Right atrium auricular region (tissue), 2 donors: ENCODE results near the gene STARD3. TPM values are rescaled to one million over a fixed set of nuclear protein-coding genes. Genes with fewer than 3 reads are reported as not detected.
"Not testable (repeated sequence)": the region's sequence is repeated elsewhere in the genome, so short reads cannot be mapped to it uniquely, and the experiment has no call there.

Experiments
- DNase-seq: peaks from one replicate; pipeline ENCODE4 v3.0.0-alpha.2; 2019; ENCODE audit warnings: low spot score
- H3K27ac ChIP-seq, 2 donors: fragments of 200-600 bp; sonication (generic); 1 replicate in 1 of 2; 2 replicates in 1 of 2; pipeline ENCODE4 v1.5.1; 2016 to 2019
- H3K27me3 ChIP-seq, 2 donors: fragments of 200-600 bp; sonication (generic); one replicate each; pipeline versions ENCODE4 v1.5.1 to v1.6.0; 2017 to 2019
- H3K36me3 ChIP-seq: fragments of 200-600 bp; sonication (generic); one replicate; pipeline ENCODE4 v1.5.1; 2016
- H3K4me1 ChIP-seq, 2 donors: fragments of 200-600 bp; sonication (generic); one replicate each; pipeline versions ENCODE4 v1.5.1 to v1.6.0; 2017 to 2019
- H3K4me3 ChIP-seq, 2 donors: fragments of 200-600 bp; sonication (generic); 1 replicate in 1 of 2; 2 replicates in 1 of 2; pipeline ENCODE4 v1.5.1; 2017 to 2019; ENCODE audit warnings: mild to moderate bottlenecking in 1 of 2, moderate library complexity in 1 of 2
- H3K9me3 ChIP-seq, 2 donors: fragments of 200-600 bp; sonication (generic); one replicate each; pipeline ENCODE4 v1.5.1; 2019
- CTCF ChIP-seq, 2 donors: fragments of 200-600 bp; sonication (generic); IDR thresholded peaks; one replicate each; pipeline ENCODE4 v1.5.1; 2019; ENCODE audit warnings: antibody characterized with exemption in 2 of 2
- total RNA-seq, 2 donors: library from RNA; depleted of rRNA; stranded (reverse); fragments of >200 nt; gene quantifications; one replicate each; pipeline ENCODE4 v1.1.0, GENCODE V29; 2016

STARD3 gene
- total RNA-seq, 2 donors from 2014 or later, result 18.5 to 22.2 TPM

- no peak for DNase-seq
Observed at GRCh38 chr17:39709319-39709997, 72.5 kb downstream of the STARD3 start.

GRCh38 chr17:39709998-39710964, 73.3 kb downstream of the STARD3 start:
- Histone ChIP-seq H3K4me1 (peaks cover 0 to 19% of the 10 kb centered on the region in 2 donors), H3K36me3 (peaks cover 64% of the 10 kb centered on the region), H3K4me3 (no peak overlapping the region), H3K27ac (no peak overlapping the region), H3K9me3 (no peaks in the 10 kb centered on the region), H3K27me3 (no peaks in the 10 kb centered on the region)
- no peak for TF ChIP-seq CTCF (IDR thresholded peaks at IDR 0.05)
- no peak for DNase-seq

More at GRCh38 chr17:39709319-39709997, 72.5 kb downstream of the STARD3 start:
- H3K9me3 ChIP-seq, result no peaks in the 10 kb centered on the region
- no peaks in the 10 kb centered on the region for H3K27me3 ChIP-seq
- H3K36me3 ChIP-seq, result peaks cover 60% of the 10 kb centered on the region
- H3K27ac ChIP-seq, result no peak overlapping the region
- peaks cover 0 to 27% of the 10 kb centered on the region in 2 donors for H3K4me1 ChIP-seq
- no peak overlapping the region for H3K4me3 ChIP-seq
- TF ChIP-seq CTCF (IDR thresholded peaks at IDR 0.05), result no peak

GRCh38 chr17:39711071-39711470, 74.1 kb downstream of the STARD3 start:
- not testable (repeated sequence) for H3K27me3 ChIP-seq, H3K9me3 ChIP-seq, H3K4me3 ChIP-seq, H3K27ac ChIP-seq, DNase-seq
- Histone ChIP-seq H3K36me3 (peaks cover 72% of the 10 kb centered on the region), H3K4me1 (peaks cover 0 to 18% of the 10 kb centered on the region in 2 donors)

GRCh38 chr17:39711851-39712250, 74.9 kb downstream of the STARD3 start:
- H3K9me3 ChIP-seq, result no peaks in the 10 kb centered on the region
- no peak overlapping the region for H3K4me3 ChIP-seq
- no peaks in the 10 kb centered on the region for H3K27me3 ChIP-seq
- no peak for DNase-seq
- peaks cover 0 to 19% of the 10 kb centered on the region in 2 donors for H3K4me1 ChIP-seq
- TF ChIP-seq CTCF (IDR thresholded peaks at IDR 0.05), result no peak
- H3K36me3 ChIP-seq, result peaks cover 74% of the 10 kb centered on the region
- H3K27ac ChIP-seq, result no peak overlapping the region

Other genes with a start within 250 kb of the STARD3 start
- 1 to 10 TPM; 7.6 to 7.7 TPM for gene FBXL20, start 235.5 kb upstream of the STARD3 start, total RNA-seq
- gene MED1, start 185.9 kb upstream of the STARD3 start, total RNA-seq, result 10 to 100 TPM; 15.9 to 19.0 TPM
- gene CDK12, start 175.7 kb upstream of the STARD3 start, total RNA-seq, result 10 to 100 TPM; 15.9 to 18.9 TPM
- not detected for gene NEUROD2, start 29.2 kb upstream of the STARD3 start, total RNA-seq
- gene PPP1R1B, start 10.2 kb upstream of the STARD3 start, total RNA-seq, result 1 to 10 TPM in 1 of 2 donors, not detected in 1; 6.7 TPM
- 1,000 to 10,000 TPM; 3,380 to 5,284 TPM for gene TCAP, start 28.2 kb downstream of the STARD3 start, total RNA-seq
- gene PNMT, start 31.3 kb downstream of the STARD3 start, total RNA-seq, result 10 to 100 TPM; 14.9 to 26.2 TPM
- gene PGAP3, start 50.9 kb downstream of the STARD3 start, total RNA-seq, result 10 to 100 TPM; 14.0 to 21.6 TPM
- gene ERBB2, start 62.9 kb downstream of the STARD3 start, total RNA-seq, result 10 to 100 TPM; 73.5 to 85.5 TPM
- gene MIEN1, start 93.4 kb downstream of the STARD3 start, total RNA-seq, result 10 to 100 TPM; 77.5 to 77.8 TPM
- 1 to 10 TPM; 3.4 to 5.8 TPM for gene GRB7, start 100.8 kb downstream of the STARD3 start, total RNA-seq
- under 1 TPM; 0.37 to 0.51 TPM for gene IKZF3, start 227.2 kb downstream of the STARD3 start, total RNA-seq
- not detected for gene ZPBP2, start 231.1 kb downstream of the STARD3 start, total RNA-seq